ENCODE data around the gene LRIG1.

GRCh38 chr3:66508461-66508860, 7.6 kb upstream of the LRIG1 start:
- TF ChIP-seq, protein P1, sequence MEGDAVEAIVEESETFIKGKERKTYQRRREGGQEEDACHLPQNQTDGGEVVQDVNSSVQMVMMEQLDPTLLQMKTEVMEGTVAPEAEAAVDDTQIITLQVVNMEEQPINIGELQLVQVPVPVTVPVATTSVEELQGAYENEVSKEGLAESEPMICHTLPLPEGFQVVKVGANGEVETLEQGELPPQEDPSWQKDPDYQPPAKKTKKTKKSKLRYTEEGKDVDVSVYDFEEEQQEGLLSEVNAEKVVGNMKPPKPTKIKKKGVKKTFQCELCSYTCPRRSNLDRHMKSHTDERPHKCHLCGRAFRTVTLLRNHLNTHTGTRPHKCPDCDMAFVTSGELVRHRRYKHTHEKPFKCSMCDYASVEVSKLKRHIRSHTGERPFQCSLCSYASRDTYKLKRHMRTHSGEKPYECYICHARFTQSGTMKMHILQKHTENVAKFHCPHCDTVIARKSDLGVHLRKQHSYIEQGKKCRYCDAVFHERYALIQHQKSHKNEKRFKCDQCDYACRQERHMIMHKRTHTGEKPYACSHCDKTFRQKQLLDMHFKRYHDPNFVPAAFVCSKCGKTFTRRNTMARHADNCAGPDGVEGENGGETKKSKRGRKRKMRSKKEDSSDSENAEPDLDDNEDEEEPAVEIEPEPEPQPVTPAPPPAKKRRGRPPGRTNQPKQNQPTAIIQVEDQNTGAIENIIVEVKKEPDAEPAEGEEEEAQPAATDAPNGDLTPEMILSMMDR (IDR thresholded peaks at IDR 0.05): no peak
- TF ChIP-seq POLR2A (IDR thresholded peaks at IDR 0.05): no peak
- no peak for TF ChIP-seq POLR2AphosphoS5 (IDR thresholded peaks at IDR 0.05; ENCODE audit: insufficient read depth in 1 of 2, low read depth in 1 of 2)
